K562 (cell line): Measurements from ENCODE around the gene UBR4. TPM values are rescaled to one million over a fixed set of nuclear protein-coding genes. Genes with fewer than 3 reads are reported as not detected.

Source experiments
- ATAC-seq: fragments of 200-7000 bp; cut with Tn5 transposase; 3 replicates; pipeline ENCODE4 v1.9.1; 2020; ENCODE audit warnings: moderate library complexity
- BruUV-seq: library from RNA; stranded (reverse); fragments of 400-500 nt; replicated peaks from 2 replicates; lab custom pipeline; 2021; lab: Mats Ljungman, UMichigan
- CTCF ChIA-PET: fragments of 300-600 bp; formaldehyde crosslinking; extraction: SDS; loops from one replicate; lab custom pipeline; 2021; ENCODE audit warnings: low intra/inter-chr PET ratio; lab: Yijun Ruan, JAX
- POLR2A ChIA-PET: fragments of 300-600, 350-650 bp; sonication (Branson Sonifier 250); formaldehyde crosslinking; extraction: SDS; loops from one replicate; lab custom pipeline; 2021; ENCODE audit warnings: antibody characterized with exemption, inconsistent platforms; lab: Yijun Ruan, JAX
- DNase-seq, 4 experiments: peaks; one replicate each; pipeline versions ENCODE4 v3.0.0 to v3.0.0-alpha.2; 2011 to 2018; ENCODE audit warnings: low spot score in 3 of 4, mixed read lengths in 3 of 4; ENCODE audit errors: extremely low read depth in 1 of 4
- FAIRE-seq: peaks from 2 replicates; lab custom pipeline; 2011; peaks lifted over from hg19 to GRCh38; lab: Jason Lieb, UNC
- H2AFZ ChIP-seq: 2 replicates; pipeline ENCODE4 v1.6.0; 2011; ENCODE audit warnings: low read depth, low read length, control low read depth, inconsistent platforms
- H3K27ac ChIP-seq: fragments of 200-600 bp; 3 replicates; pipeline ENCODE4 v1.8.0; 2011; ENCODE audit warnings: low read depth, mild to moderate bottlenecking, control low read depth, inconsistent platforms, low read length, moderate library complexity, mixed read lengths; ENCODE audit errors: extremely low read depth
- H3K27me3 ChIP-seq, 2 experiments: fragments of 300-600 bp in 1 of 2; 2 replicates in 1 of 2; 3 replicates in 1 of 2; pipeline versions ENCODE4 v1.6.0 to v1.8.0; 2011; ENCODE audit warnings: inconsistent platforms in 2 of 2, low read length in 2 of 2, mild to moderate bottlenecking in 1 of 2, mixed read lengths in 1 of 2, moderate library complexity in 1 of 2; ENCODE audit not compliant: control insufficient read depth in 2 of 2, insufficient read depth in 2 of 2
- H3K36me3 ChIP-seq: fragments of 300-600 bp; 3 replicates; pipeline ENCODE4 v1.8.0; 2011; ENCODE audit warnings: mild to moderate bottlenecking, low read length, inconsistent platforms; ENCODE audit not compliant: control insufficient read depth, insufficient read depth
- H3K4me1 ChIP-seq, 2 experiments: fragments of 200-600 bp in 1 of 2; replicated peaks in 1 of 2; 2 replicates in 1 of 2; 3 replicates in 1 of 2; pipeline versions ENCODE4 v1.5.1 to v1.8.0; 2011; ENCODE audit warnings: inconsistent platforms in 2 of 2, low read length in 2 of 2, mild to moderate bottlenecking in 1 of 2, mixed read lengths in 1 of 2, moderate library complexity in 1 of 2; ENCODE audit not compliant: control insufficient read depth in 2 of 2, insufficient read depth in 2 of 2
- H3K4me2 ChIP-seq: 2 replicates; pipeline ENCODE4 v1.6.1; 2011; ENCODE audit warnings: low read length, control low read depth, inconsistent platforms, mixed read lengths; ENCODE audit not compliant: insufficient read depth
- H3K4me3 ChIP-seq: fragments of 200-600 bp; sonication (generic), shearing (Covaris generic); 2 replicates; pipeline ENCODE4 v1.5.1; 2016; ENCODE audit warnings: control low read depth, inconsistent platforms
- H3K79me2 ChIP-seq: fragments of 200-600 bp; 3 replicates; pipeline ENCODE4 v1.8.0; 2011; ENCODE audit warnings: low read length, inconsistent platforms; ENCODE audit not compliant: control insufficient read depth, insufficient read depth
- H3K9ac ChIP-seq, 2 experiments: 2 replicates each; pipeline versions ENCODE4 v1.6.0 to v1.6.1; 2011; ENCODE audit warnings: low read depth in 2 of 2, low read length in 2 of 2, control low read depth in 1 of 2, inconsistent platforms in 1 of 2, mild to moderate bottlenecking in 1 of 2, mixed read lengths in 1 of 2; ENCODE audit not compliant: insufficient read depth in 1 of 2
- H3K9me1 ChIP-seq: one replicate; pipeline ENCODE4 v1.6.0; 2011; ENCODE audit warnings: inconsistent platforms, mild to moderate bottlenecking, low read length, moderate library complexity; ENCODE audit not compliant: control insufficient read depth, insufficient read depth
- H3K9me3 ChIP-seq: replicated peaks from 2 replicates; pipeline ENCODE4 v1.5.1; 2011; ENCODE audit warnings: low read depth, low read length, inconsistent platforms; ENCODE audit not compliant: control insufficient read depth, insufficient read depth
- H4K20me1 ChIP-seq: replicated peaks from 2 replicates; pipeline ENCODE4 v1.6.1; 2011; ENCODE audit warnings: low read length, inconsistent platforms, mixed read lengths; ENCODE audit not compliant: control insufficient read depth, insufficient read depth
- ATF3 ChIP-seq, 2 experiments: fragments of 450-650 bp in 1 of 2; sonication (generic) in 1 of 2; formaldehyde crosslinking in 1 of 2; IDR thresholded peaks in 1 of 2; conservative IDR thresholded peaks in 1 of 2; 2 replicates each; pipeline versions ENCODE4 v1.6.1 to v1.8.1; 2016 to 2023; ENCODE audit warnings: mild to moderate bottlenecking in 2 of 2, moderate library complexity in 2 of 2, inconsistent platforms in 1 of 2, missing genetic modification reagents in 1 of 2
- KAT7 ChIP-seq: sonication (generic); formaldehyde crosslinking; IDR thresholded peaks from 2 replicates; pipeline ENCODE4 v1.8.0; 2022; ENCODE audit warnings: missing genetic modification reagents, mild to moderate bottlenecking, borderline replicate concordance
- MAFG ChIP-seq: fragments of 450-650 bp; conservative IDR thresholded peaks from 2 replicates; pipeline ENCODE4 v1.6.1; 2016; ENCODE audit warnings: missing genetic modification characterization, missing compliant biosample characterization
- MAZ ChIP-seq, 2 experiments: fragments of 450-650 bp in 1 of 2; sonication (generic) in 1 of 2; formaldehyde crosslinking; IDR thresholded peaks in 1 of 2; conservative IDR thresholded peaks in 1 of 2; 2 replicates each; pipeline versions ENCODE4 v1.4.0 to v1.5.0; 2020; ENCODE audit warnings: mild to moderate bottlenecking in 1 of 2, missing genetic modification reagents in 1 of 2
- RAD51 ChIP-seq: fragments of 450-650 bp; IDR thresholded peaks from 2 replicates; pipeline ENCODE4 v1.7.1; 2016; ENCODE audit warnings: low read depth, mild to moderate bottlenecking, borderline replicate concordance
- ZNF3 ChIP-seq: fragments of 250-450 bp; sonication (Bioruptor Pico); IDR thresholded peaks from 2 replicates; pipeline ENCODE4 v1.5.0; 2021; ENCODE audit warnings: mild to moderate bottlenecking, moderate library complexity
- ZNF445 ChIP-seq: fragments of 250-450 bp; sonication (Bioruptor Pico); IDR thresholded peaks from 2 replicates; pipeline ENCODE4 v1.4.0; 2020; ENCODE audit warnings: low read depth, mild to moderate bottlenecking, moderate library complexity
- ZSCAN29 ChIP-seq: fragments of 450-650 bp; IDR thresholded peaks from 2 replicates; pipeline ENCODE4 v1.6.1; 2017
- WGBS: fragments of 100-300 bp; shearing (Covaris generic); methylation state at CpG from one replicate; pipeline ENCODE4 v1.1.6; 2016; ENCODE audit warnings: low coverage, mixed read lengths; ENCODE audit not compliant: insufficient coverage; ENCODE audit errors: missing lambda C conversion rate; 5-methylcytosine and 5-hydroxymethylcytosine counted together
- in situ Hi-C: fragments of 300-500 bp; cut with MboI; formaldehyde crosslinking; loops from 4 replicates; pipeline ENCODE4 v1.15.0; 2018; ENCODE audit warnings: inconsistent platforms, mixed read lengths
- intact Hi-C: fragments of 100-400 bp; cut with micrococcal nuclease; formaldehyde crosslinking; loops from 2 replicates; pipeline ENCODE4 v1.14.2; 2022
- polyA plus RNA-seq, 8 experiments: library from polyadenylated mRNA; depleted of rRNA in 4 of 8; stranded (reverse) in 5 of 8; unstranded in 3 of 8; fragments of >200 nt; fragmentation: Nextera tagmentation in 2 of 8; fragmentation: Illumina TruSeq in 1 of 8; extraction: Ambion mirVana in 2 of 8; extraction: Trizol in 1 of 8; gene quantifications; 2 replicates each; pipeline versions ENCODE4 v1.2.1 to v1.2.3, GENCODE V29; 2011 to 2014; ENCODE audit warnings: inconsistent platforms in 1 of 8, missing spikeins in 1 of 8
- total RNA-seq, 7 experiments: library from RNA; depleted of rRNA in 6 of 7; stranded (reverse); fragments of >200 nt in 6 of 7; fragmentation: Illumina TruSeq in 2 of 7; extraction: Trizol in 2 of 7; gene quantifications; 2 replicates each; pipeline versions ENCODE4 v1.2.1 to v1.2.3, GENCODE V29; 2011 to 2021; ENCODE audit warnings: low replicate concordance in 1 of 7

UBR4 gene
- total and polyA plus RNA-seq, 9 of the 15 experiments (the other 6 are each of a cell fraction or from before 2014, with no cell fraction given), result 55.4 to 277 (median 123) TPM

- H3K9ac ChIP-seq, result no peak overlapping the region
- intact Hi-C loops, result no loop called here
- peaks cover 77% of the 10 kb centered on the region for H3K36me3 ChIP-seq
- no peak overlapping the region for H2AFZ ChIP-seq
- no peak overlapping the region for H3K4me2 ChIP-seq
- ChIA-PET POLR2A (interaction anchor here (0.6 to 2.0 kb wide), 7 partner anchors 9 to 823 kb away, joined by 3 to 10 read pairs (median 4); no protein-coding TSS in a partner anchor), CTCF (no interaction called here)
- no peaks in the 10 kb centered on the region for H3K9me3 ChIP-seq
- in situ Hi-C loops, result no loop called here
- no peaks in the 10 kb centered on the region for H3K79me2 ChIP-seq
- ATAC-seq (no peak), FAIRE-seq (no peak), DNase-seq (no peak)
- BruUV-seq, result no TSS peak
- peaks cover 0 to 7% of the 10 kb centered on the region in 2 experiments; a peak in 2 of 5 replicates for H3K4me1 ChIP-seq
- no peak for TF ChIP-seq ZNF3
- no peak for TF ChIP-seq RAD51
- no peak for TF ChIP-seq MAZ (CRISPR knock-in tag; conservative IDR thresholded peaks at IDR 0.05 in 1 of 2, IDR thresholded peaks at IDR 0.05 in 1 of 2)
- no peak for TF ChIP-seq KAT7 (CRISPR knock-in tag)
- no peak for TF ChIP-seq ATF3 (IDR thresholded peaks at IDR 0.05)
- TF ChIP-seq ATF3 (CRISPR knock-in tag; conservative IDR thresholded peaks at IDR 0.05), result no peak
- TF ChIP-seq ZSCAN29, result no peak
- no peak for TF ChIP-seq MAFG (tag)
- TF ChIP-seq ZNF445, result no peak
- H4K20me1 ChIP-seq, result peaks cover 9% of the 10 kb centered on the region; the same call in 1 of the 2 replicates
- 84% methylated on average over 21 of the region's 21 CpGs for WGBS
- no peak overlapping the region for H3K4me3 ChIP-seq
- no peaks in the 10 kb centered on the region for H3K9me1 ChIP-seq
- H3K27ac ChIP-seq, result no peak overlapping the region
- peaks cover 0 to 7% of the 10 kb centered on the region in 2 experiments; a peak in 2 of 5 replicates for H3K27me3 ChIP-seq
These were observed 135.0 kb downstream of the UBR4 start for GRCh38 chr1:19074902-19075721.
